HG03095 (cell line): ENCODE results near the gene INTS3.
"Not testable (repeated sequence)": the region's sequence is repeated elsewhere in the genome, so short reads cannot be mapped to it uniquely, and the experiment has no call there.

Experiments used
- ATAC-seq: cut with Tn5 transposase; IDR thresholded peaks from one replicate; pipeline ENCODE4 v1.9.1; 2021; ENCODE audit warnings: moderate library complexity; ENCODE audit not compliant: unreplicated experiment

Gene INTS3

DNA sequence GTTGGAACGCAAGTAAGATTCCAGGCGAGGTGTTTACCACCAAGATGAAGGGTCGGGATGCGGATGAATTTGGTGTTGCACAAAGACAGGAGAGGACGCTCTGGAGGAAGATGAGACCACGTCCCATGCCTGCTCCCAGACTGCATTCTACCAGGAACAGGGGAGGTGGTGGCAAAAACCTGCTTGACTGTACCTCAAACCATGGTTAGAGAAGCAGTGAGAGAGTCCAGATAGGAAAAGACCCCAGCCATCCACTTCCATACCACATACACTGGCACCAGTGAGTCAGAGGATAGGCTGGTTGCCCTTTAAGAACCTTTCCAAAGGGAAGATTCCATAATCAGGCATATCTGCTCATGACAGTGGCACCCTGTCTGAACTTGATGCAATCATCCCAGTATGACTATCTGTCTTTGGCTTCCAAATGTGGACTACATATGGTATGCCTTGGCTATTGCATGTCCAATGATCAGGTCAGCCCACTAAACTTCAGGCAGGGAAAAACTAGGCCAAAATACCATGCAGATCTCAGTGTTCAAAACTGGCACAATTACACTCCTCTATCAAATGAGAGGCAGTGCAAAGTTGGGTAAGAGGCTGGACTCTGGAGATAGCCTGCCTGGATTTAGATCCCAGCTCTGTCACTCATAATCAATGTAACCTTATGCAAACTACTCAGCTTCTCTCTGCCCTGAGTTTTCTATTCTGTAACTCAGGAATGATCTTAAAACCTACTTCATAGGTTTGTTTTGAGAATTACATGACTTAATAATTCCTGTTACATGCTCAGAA is 28.7 kb upstream of the INTS3 start:
- ATAC-seq: no peak

DNA sequence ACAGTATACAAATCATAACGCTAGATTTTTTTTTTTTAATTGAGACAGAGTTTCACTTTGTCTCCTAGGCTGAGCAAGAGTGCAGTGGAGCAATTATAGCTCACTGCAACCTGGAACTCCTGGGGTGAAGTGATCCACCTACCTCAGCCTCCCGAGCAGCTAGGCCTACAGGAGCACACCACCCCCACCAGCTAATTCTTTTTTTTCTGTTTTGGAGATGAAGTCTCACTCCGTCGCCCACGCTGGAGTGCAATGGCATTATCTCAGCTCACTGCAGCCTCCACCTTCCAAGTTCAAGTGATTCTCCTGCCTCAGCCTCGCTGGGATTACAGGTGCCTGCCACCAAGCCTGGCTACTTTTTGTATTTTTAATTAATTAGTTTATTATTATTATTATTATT is 28.1 kb upstream of the INTS3 start:
- ATAC-seq: no peak

- ATAC-seq: no peak
Observed at GRCh38 chr1:153705484-153705883, 22.4 kb upstream of the INTS3 start.

DNA sequence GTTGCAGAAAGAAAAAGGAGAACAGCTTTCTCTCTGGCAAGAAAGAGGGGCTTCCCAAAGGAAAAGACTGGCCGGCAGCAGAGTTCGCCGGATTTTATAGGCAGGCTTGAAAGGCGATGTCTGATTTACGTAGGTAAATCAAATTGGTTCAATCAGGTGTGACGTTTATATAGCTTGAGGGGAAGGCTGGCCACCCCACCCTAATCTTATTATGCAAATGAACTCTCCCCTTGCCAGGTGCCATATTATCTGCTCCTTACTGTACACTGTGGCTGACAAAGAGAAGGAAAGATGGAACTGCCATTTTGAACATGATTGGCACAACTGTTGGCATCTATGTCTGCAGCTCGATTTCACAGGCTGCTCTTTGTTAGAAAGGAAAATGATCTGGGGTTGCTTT is 16.8 kb upstream of the INTS3 start:
- no peak for ATAC-seq

- not testable (repeated sequence) for ATAC-seq
Observed at GRCh38 chr1:153716211-153716610, 11.6 kb upstream of the INTS3 start.

- no peak for ATAC-seq
Observed at GRCh38 chr1:153717330-153717729, 10.5 kb upstream of the INTS3 start.

DNA sequence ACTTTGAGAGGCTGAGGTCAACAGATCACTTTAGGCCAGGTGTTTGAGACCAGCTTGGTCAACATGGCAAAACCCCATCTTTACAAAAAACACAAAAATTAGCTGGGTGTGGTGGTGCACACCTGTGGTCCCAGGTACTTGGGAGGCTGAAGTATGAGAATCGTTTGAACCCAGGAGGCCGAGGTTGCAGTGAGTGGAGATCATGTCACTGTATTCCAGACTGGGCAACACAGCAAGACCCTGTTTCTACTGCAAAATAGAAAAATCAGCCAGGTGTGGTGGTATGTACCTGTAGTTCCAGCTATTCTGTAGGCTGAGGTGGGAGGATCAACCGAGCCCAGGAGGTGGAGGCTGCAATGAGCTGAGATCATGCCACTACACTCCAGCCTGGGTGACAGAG is 4.2 kb upstream of the INTS3 start:
- ATAC-seq: no peak

- ATAC-seq: not testable (repeated sequence)
Observed at GRCh38 chr1:153724634-153725033, 3.2 kb upstream of the INTS3 start.

DNA sequence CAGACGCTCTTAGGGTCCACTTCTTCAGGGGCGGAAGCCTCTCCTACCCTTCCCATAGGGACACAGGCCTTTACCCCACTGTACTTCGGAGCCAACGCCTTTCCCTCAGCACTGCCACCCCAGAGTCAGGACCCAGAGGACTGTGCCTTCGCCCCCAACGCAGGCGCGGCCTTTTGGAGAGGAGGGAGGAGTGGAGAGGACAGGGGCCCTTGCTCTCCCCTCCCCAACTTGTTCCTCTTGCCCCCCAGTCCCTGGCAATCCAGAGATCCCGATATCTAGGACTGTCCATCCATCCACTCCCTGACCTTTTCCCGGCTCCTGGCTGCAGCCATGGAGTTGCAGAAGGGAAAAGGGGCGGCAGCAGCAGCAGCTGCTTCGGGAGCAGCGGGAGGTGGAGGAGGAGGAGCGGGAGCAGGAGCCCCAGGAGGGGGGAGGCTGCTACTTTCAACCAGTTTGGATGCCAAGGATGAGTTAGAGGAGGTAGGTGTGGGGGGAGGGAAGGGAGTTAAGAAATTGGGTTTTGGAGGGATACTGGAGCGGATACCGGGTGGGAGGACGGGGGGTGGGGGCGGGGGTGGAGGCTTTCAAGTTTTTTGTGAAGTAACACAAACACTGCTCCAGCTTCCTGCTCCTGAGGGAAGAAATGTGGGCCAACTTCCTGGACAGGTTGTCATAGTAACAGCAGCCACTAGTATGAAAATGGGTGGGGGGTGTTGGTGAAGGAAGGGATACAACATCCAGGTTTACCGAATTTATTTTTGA is 636 bp downstream of the INTS3 start:
- no peak for ATAC-seq

DNA sequence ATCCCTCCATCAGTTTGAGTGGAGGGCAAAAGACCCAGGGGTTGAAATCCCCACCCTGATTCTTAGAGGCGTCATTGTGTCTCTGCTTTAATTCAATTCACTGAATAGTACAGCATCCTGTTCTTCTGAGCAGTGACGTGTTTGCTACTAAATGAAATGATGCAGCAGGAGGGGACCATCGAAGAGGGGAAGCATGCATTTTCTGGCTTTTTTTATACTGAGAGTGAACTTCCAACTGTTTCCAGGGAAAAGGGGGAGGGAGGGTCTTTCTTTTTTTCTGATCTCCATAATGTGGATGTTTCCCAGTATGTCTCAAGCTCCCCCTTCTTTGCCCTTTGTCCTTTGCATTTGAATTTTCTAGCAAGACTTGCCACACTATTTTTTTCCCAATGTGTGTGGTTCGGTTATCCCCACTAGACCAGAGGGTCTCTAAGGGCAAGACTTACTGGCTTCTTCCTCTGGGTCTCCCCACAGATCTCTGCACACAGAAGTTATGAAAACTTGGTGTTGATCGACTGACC is 2.7 kb downstream of the INTS3 start:
- no peak for ATAC-seq

- ATAC-seq: no peak
Observed at GRCh38 chr1:153733970-153734369, 6.1 kb downstream of the INTS3 start.

DNA sequence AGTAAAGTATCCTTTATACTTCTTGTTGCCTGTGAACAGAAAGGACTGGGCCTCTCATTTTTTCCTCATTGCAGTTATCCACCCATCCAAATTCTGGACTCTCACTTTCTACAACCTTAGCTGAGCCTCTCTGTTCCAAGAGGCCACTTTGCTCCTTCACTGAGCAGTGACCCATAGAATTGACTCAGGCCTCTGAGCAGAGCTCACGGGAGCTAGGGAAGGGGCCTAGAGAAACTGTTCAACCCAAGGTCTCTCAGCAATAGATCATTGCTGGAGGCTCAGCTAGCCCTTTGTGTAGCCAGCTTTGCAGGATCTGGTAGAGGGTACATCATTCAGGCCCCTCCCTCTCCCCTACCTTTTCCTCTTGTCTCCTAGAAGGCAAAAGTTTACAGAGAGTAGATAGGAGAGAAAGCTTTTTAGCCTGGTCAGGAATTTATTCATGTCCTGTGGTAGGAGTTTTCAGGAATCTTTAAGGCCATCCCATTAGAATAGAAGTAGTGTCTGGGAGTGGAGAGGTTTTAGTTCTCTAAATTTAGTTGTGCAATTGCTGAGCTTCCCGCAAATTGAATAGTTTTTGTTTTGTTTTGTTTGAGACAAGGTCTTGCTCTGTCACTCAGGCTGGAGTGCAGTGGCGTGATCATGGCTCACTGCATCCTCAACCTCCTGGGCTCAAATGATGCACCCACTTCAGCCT is 6.7 kb downstream of the INTS3 start:
- no peak for ATAC-seq

- no peak for ATAC-seq
Observed at GRCh38 chr1:153735090-153735420, 7.2 kb downstream of the INTS3 start.

DNA sequence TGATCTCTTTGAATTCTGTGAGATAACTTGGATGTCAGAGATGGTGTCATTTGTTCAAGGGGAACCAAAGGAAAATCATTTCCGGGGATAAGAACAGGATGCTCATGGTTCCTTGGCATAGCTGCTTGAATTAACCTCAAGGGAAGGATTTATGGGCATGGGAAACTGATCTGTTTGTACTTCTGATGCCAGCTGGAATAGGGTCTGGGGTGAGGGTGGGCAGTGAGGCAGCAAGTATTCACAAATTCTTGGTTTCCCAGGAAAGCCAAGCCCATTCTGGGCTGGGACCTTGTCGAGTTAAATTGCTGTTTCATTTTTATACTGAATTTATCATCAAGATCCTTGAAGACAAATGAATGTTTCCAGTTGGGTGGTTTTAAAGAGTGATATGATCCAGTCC is 14.1 kb downstream of the INTS3 start:
- ATAC-seq: no peak

DNA sequence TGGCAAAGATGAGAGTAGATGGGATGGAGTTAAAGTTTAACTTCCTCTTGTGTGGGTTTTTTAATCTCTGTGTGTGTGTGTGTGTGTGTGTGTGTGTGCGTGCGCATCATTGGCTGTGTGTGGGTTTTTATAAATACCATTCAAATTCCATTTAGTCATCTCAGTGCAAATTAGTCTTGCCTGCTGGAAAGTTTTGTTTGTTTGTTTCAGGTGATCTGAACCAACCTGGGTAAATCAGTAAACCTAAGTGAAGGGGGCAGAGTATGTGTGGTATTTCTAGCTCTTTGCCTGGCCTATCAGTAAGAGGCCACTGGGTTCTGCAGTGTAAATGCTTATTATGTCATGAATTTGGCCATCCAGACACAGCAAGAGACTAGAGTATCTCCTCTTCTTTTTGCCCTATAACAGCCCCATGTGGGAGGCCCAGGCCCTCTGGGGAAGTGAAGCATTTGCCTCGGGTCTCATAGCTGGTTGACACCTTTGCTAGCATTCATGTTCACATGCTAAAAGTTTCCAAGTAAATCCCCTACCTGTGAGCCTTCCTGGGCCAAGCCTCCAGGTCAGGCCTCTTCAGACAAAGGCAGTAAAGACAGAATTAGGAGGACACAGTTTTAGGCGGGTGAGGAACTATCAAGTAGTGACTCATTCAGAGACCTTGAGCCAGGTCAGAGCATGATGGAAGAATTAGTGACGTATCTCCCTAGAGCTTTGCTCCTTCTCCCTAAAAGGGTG is 14.7 kb downstream of the INTS3 start:
- no peak for ATAC-seq

GRCh38 chr1:153745417-153745816 is 17.6 kb downstream of the INTS3 start:
- no peak for ATAC-seq

DNA sequence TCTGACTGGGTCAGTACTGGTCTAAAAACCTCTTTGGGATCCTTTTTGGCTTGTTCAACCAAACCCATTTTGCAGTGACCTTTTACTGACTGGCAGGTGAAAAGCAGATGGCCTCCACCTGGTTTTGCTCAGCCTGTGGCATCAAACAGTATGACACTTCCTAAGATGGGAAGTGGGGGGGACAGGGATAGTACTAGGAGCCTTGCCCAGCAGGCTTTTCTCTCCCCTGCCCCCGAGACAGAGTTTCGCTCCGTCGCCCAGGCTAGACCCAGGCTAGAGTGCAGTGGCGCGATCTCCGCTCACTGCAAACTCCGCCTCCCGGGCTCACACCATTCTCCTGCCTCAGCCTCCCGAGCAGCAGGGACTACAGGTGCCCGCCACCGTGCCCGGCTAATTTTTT is 18.3 kb downstream of the INTS3 start:
- ATAC-seq: no peak

GRCh38 chr1:153748903-153749302 is 21.1 kb downstream of the INTS3 start:
- no peak for ATAC-seq

DNA sequence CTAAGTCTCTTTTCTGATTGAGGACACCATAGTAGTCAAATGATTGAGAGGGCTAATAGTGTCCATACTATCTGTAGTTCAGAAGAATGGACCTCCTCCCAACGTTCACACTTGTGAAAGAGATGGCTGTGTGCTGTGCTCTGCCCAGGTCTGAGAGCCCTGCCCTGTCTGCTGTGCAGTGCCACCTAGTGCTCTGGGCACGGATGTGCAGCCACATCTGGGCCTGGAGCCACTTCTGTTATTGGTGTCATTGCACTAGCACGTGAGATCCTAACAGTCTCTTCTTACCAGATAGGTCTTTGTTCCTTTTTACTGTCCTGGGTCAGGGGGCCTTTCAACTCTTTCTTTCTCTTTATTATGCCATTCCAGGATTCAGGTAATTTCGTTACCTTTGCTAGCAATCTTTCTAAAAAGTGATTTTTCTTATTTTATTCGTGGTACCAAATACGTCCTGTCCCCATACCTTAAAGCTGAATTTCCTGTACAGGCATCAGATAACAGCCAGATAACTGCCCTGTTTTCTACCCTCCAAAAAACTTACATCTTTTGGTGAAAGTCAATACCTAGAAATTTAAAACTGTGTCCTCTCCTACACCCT is 21.7 kb downstream of the INTS3 start:
- ATAC-seq: peak; percentile 58
